LNCAP (cell line): ENCODE results near the gene GRN.

Source experiments
- TF ChIP-seq, protein P1 (sequence below): fragments of 450-650 bp; IDR thresholded peaks from 2 replicates; pipeline ENCODE4 v1.5.1; 2017; ENCODE audit warnings: mild to moderate bottlenecking

The GRN gene

DNA sequence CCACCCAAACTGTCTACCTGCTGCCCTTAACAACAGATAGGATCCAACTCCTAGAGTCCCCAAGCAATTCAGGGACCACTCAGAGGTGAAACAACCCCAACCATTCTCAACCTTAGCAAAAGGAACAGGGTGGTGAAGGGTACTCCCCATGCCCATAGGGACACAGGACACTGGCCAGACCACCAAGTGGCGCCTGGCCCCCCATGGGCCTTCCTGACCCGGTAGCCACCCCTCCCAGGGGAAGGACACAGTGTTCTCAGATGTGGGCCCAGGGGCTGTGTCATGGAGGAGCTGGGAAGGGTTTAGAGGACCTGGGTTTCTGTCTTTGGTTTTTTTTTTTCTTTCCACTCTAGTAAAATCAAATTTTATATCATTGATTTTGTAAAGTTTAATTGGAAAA, 10.8 kb upstream of the GRN start:
- TF ChIP-seq, protein P1, sequence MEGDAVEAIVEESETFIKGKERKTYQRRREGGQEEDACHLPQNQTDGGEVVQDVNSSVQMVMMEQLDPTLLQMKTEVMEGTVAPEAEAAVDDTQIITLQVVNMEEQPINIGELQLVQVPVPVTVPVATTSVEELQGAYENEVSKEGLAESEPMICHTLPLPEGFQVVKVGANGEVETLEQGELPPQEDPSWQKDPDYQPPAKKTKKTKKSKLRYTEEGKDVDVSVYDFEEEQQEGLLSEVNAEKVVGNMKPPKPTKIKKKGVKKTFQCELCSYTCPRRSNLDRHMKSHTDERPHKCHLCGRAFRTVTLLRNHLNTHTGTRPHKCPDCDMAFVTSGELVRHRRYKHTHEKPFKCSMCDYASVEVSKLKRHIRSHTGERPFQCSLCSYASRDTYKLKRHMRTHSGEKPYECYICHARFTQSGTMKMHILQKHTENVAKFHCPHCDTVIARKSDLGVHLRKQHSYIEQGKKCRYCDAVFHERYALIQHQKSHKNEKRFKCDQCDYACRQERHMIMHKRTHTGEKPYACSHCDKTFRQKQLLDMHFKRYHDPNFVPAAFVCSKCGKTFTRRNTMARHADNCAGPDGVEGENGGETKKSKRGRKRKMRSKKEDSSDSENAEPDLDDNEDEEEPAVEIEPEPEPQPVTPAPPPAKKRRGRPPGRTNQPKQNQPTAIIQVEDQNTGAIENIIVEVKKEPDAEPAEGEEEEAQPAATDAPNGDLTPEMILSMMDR = no peak

DNA sequence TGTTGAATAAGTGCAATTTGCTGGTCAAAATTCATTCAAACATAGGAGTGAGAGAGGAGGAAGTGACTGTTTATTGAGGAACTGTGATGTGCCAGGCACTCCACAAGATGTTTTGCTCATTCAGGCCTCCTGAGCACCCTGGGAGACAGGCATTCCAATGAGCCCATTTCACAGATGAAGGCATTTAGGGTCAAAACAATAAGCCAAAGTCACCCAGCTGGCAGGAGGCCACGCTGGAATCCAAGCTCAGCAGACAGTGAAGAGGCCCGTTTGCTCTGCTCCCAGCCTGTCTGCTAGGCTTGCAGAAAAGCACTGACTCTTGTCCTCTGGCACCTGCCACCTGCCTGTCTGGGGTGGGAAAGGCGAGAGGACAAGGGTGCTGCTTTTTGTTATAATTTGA, 10.4 kb upstream of the GRN start:
- TF ChIP-seq, protein P1 = no peak

GRCh38 chr17:44335564-44335963, 9.5 kb upstream of the GRN start:
- TF ChIP-seq, protein P1 = no peak

DNA sequence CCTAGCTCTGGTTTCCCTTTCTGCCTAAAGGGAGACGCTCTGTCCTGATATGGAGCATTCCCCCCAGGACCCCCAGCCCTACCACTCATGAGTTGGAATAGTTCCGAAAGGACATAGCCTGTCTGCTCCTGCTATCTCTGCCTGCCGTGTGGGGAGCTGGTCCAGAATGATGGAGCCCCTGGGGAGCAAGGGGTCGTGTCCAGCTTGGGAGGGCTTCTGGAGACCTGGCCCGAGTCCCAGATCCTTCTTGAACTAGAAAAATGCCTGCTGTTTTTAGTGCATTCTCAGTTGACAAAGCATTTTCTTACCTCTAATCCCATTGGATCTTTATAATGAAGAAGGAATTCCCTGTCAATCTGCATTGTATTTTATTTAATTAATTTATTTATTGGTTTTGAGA, 9.1 kb upstream of the GRN start:
- TF ChIP-seq, protein P1 = no peak

- TF ChIP-seq, protein P1 = no peak
Measured at GRCh38 chr17:44338702-44339101, 6.4 kb upstream of the GRN start.

GRCh38 chr17:44343510-44344209, 1.4 kb upstream of the GRN start:
- TF ChIP-seq, protein P1 = no peak

- TF ChIP-seq, protein P1 = 0 out of 2 replicates have a peak, but pooled peaks have one; percentile 15
Measured at GRCh38 chr17:44345454-44346026, 438 bp downstream of the GRN start.
